AG09309 (cell line): Measurements from ENCODE around the gene KCNK13.

Source experiments
- DNase-seq: peaks from one replicate; pipeline ENCODE4 v3.0.0-alpha.2; 2010; ENCODE audit warnings: low read depth
- H3K4me3 ChIP-seq: 2 replicates; pipeline ENCODE4 v1.5.1; 2011; ENCODE audit warnings: mild to moderate bottlenecking, low read depth, low read length, moderate library complexity; ENCODE audit not compliant: control insufficient read depth
- CTCF ChIP-seq: IDR thresholded peaks from 2 replicates; pipeline ENCODE4 v1.5.1; 2011; ENCODE audit warnings: mild to moderate bottlenecking, low read depth, low read length, inconsistent platforms; ENCODE audit not compliant: insufficient read depth, control insufficient read depth; ENCODE audit errors: missing control alignments

Gene KCNK13

GRCh38 chr14:90034156-90034555 lies 27.6 kb upstream of the KCNK13 start:
- DNase-seq: no peak
- TF ChIP-seq CTCF: no peak

GRCh38 chr14:90034835-90035525 lies 26.8 kb upstream of the KCNK13 start:
- no peak for TF ChIP-seq CTCF
- DNase-seq: no peak
- H3K4me3 ChIP-seq: no peak overlapping the region

More at GRCh38 chr14:90034156-90034555, 27.6 kb upstream of the KCNK13 start:
- H3K4me3 ChIP-seq: no peak overlapping the region

- no peak for TF ChIP-seq CTCF
- no peak overlapping the region for H3K4me3 ChIP-seq
- no peak for DNase-seq
Observed at GRCh38 chr14:90039253-90040010, 22.4 kb upstream of the KCNK13 start.

GRCh38 chr14:90040411-90040810 lies 21.4 kb upstream of the KCNK13 start:
- no peak for TF ChIP-seq CTCF

GRCh38 chr14:90042496-90043252 lies 19.1 kb upstream of the KCNK13 start:
- no peak for DNase-seq
- H3K4me3 ChIP-seq: no peak overlapping the region
- no peak for TF ChIP-seq CTCF

More at GRCh38 chr14:90040411-90040810, 21.4 kb upstream of the KCNK13 start:
- no peak overlapping the region for H3K4me3 ChIP-seq
- DNase-seq: no peak

GRCh38 chr14:90045616-90046015 lies 16.2 kb upstream of the KCNK13 start:
- no peak overlapping the region for H3K4me3 ChIP-seq
- TF ChIP-seq CTCF: no peak
- DNase-seq: no peak
